Gastrocnemius medialis (tissue), 4 donors: ENCODE data around the gene PKNOX1.
"Not testable (repeated sequence)": the region's sequence is repeated elsewhere in the genome, so short reads cannot be mapped to it uniquely, and the experiment has no call there.

Experiments used
- POLR2A ChIP-seq, 2 donors: fragments of 450-650 bp; IDR thresholded peaks; one replicate each; pipeline ENCODE4 v1.6.1; 2017; ENCODE audit warnings: antibody characterized with exemption in 2 of 2, mild to moderate bottlenecking in 2 of 2, moderate library complexity in 2 of 2
- TF ChIP-seq, protein P1 (sequence below), 5 experiments: fragments of 450-650 bp in 3 of 5; fragments of 200-600 bp in 2 of 5; sonication (generic) in 2 of 5; IDR thresholded peaks in 4 of 5; conservative IDR thresholded peaks in 1 of 5; 1 replicate in 4 of 5; 2 replicates in 1 of 5; pipeline ENCODE4 v1.5.1; 2016 to 2019; ENCODE audit warnings: antibody characterized with exemption in 5 of 5, mild to moderate bottlenecking in 3 of 5, moderate library complexity in 3 of 5

DNA sequence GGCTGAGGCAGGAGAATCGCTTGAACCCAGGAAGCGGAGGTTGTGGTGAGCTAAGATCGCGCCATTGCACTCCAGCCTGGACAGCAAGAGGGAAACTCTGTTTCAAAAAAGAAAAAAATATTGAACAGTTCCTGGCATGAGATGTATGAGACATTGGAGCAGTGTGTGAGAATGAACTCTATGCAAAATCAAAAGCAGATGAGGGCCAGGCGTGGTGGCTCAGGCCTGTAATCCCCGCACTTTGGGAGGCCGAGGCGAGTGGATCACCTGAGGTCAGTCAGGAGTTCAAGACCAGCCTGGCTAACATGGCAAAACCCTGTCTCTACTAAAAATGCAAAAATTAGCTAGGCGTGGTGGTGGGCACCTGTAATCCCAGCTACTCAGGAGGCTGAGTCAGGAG is 6.7 kb upstream of the PKNOX1 start:
- not testable (repeated sequence) for TF ChIP-seq POLR2A (IDR thresholded peaks at IDR 0.05)
- TF ChIP-seq, protein P1, sequence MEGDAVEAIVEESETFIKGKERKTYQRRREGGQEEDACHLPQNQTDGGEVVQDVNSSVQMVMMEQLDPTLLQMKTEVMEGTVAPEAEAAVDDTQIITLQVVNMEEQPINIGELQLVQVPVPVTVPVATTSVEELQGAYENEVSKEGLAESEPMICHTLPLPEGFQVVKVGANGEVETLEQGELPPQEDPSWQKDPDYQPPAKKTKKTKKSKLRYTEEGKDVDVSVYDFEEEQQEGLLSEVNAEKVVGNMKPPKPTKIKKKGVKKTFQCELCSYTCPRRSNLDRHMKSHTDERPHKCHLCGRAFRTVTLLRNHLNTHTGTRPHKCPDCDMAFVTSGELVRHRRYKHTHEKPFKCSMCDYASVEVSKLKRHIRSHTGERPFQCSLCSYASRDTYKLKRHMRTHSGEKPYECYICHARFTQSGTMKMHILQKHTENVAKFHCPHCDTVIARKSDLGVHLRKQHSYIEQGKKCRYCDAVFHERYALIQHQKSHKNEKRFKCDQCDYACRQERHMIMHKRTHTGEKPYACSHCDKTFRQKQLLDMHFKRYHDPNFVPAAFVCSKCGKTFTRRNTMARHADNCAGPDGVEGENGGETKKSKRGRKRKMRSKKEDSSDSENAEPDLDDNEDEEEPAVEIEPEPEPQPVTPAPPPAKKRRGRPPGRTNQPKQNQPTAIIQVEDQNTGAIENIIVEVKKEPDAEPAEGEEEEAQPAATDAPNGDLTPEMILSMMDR (IDR thresholded peaks at IDR 0.05 in 4 of 5, conservative IDR thresholded peaks at IDR 0.05 in 1 of 5) = not testable (repeated sequence)
